T follicular helper cell (primary cell): ENCODE data around the gene TIE1.

Experiments
- DNase-seq: peaks from one replicate; pipeline ENCODE4 v3.0.0-alpha.2; 2020; ENCODE audit warnings: low read depth

TIE1 gene

DNA sequence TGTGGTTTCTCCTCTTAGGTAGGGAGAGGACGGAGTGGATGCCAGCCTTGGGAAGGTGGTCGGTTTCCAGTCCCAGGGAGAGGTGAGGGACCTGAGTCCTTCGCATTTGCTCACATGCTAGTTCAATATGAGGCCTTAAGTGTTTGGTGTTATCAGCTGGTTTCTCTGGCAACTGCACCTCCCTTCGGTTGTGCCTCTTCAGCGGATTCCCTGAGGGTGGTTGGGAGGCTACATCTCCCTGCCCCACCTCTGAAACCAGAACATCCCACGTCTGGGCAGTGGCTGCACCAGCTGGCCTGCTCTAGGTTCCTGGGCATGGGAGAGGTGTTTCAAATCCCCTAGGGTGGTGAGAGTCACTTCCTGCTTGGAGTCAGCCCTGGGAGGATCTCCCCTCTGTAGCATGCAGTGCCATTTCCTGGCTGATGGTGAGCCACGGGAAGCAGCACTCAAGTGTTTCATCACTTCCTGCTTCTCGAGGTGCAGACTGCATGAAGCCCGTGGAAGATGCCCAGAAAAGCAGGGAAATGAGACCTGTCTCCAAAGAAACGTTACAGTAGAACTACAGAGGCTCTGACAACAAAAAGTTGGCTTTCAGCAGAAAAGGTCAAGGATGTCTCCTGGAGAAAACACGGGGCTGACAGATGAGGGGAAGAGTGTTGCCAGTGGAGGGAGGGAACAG lies 26.5 kb upstream of the TIE1 start:
- no peak for DNase-seq

DNA sequence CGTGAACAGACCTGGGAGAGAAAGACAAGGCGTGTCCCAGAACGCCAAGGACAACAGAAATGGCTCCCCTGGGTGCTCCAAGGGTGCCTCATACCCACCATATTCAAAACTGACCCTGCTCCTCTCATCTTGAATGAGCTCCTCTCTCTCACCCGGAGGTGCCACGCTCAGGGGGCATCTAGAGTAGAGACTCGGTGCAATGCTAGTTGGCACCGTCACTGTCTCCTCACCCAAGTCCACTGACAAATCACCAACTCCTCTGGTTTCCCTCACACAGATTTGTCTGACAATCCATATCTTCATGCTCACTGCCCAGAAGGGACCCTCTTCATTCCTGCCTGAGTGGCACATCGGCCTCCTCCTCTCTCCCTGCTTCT lies 26.0 kb upstream of the TIE1 start:
- no peak for DNase-seq

DNA sequence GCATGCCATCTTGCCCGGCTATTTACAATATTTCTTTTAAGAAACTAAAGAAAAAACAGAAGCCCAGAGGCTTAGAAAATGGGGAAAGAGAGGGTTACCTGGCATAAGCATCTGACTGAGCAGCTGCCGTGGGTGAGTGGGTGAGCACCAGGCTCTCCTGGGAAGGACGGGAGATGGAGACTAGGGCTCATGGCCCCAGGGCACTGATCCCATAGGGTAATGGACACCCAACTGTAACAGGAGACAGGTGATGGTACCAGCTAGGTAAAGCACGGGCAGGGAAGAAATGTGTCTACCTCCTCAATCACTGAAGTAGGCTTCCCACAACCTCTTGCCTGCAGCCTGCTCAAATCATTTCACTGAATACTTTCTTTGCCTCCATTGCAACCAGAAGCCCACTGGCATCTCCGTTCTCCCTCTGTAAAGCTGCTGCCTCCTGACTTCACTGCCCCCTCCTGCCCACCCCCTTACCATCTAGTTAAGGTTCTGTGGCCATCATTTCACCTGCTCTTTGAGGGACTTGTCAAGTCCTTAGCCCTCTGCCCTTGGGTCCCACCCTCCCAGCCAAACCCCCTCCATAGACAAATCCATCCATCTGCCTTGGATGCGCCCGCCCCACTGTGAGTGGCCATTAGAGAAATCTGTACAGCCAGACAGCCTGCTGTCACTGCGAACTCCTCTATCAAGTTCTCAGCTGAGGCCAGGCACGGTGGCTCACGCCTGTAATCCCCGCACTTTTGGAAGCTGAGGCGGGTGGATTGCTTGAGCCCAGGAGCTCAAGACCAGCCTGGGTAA lies 24.8 kb upstream of the TIE1 start:
- DNase-seq: no peak

DNA sequence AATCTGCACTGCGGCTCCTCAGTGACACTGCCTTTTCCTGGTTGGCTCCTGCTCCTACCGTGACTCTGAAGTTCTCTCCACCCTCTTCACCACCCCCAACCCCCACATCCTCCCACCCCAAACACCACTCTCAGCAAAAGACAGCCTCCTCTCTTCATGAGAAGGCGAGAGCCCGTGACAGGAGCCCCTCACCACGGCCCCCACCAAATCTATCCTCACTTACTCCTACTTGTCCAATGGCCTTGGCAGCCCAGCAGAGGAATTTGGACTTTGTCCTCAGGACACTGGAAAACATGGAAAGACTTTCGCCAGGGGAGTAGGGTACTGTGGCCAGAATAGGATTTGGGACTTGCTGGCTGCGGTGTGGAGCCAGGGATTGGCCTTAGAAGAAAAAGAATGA lies 24.1 kb upstream of the TIE1 start:
- no peak for DNase-seq

DNA sequence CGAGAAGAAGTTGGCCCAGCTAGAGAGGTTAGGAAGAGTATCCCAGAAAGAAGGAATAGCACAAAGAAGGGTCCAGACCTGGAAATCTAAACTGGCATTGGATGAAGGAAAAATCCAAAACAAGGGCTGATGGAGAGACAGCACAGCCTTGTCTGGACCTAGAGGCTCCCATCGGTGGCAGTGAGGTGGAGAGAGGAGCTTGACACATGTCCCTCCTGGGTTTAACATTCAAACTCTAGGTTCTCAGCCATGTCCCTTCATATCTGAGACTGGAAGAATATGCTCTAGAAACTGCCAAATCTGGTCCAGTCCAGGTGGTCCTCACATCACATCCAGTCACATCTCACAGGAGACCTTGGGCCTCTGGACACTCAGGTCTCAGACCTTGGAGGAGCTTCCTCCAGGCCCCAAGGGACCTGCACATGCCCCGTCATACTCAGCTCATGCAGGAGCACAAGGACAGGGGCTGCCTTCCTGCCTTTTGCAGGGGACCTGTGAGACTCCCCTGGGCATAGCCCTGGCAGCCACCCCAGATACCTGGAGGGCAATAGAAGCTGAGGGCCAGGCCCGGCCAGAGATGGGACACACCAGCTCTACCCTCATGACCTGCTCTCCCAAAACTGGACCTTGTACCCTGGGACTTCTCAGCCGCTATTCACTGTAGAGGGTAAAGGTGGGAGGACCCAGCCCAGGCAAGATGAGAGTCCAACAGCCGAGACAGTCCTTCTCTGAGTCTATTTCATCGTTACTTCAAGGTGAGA lies 23.5 kb upstream of the TIE1 start:
- no peak for DNase-seq

DNA sequence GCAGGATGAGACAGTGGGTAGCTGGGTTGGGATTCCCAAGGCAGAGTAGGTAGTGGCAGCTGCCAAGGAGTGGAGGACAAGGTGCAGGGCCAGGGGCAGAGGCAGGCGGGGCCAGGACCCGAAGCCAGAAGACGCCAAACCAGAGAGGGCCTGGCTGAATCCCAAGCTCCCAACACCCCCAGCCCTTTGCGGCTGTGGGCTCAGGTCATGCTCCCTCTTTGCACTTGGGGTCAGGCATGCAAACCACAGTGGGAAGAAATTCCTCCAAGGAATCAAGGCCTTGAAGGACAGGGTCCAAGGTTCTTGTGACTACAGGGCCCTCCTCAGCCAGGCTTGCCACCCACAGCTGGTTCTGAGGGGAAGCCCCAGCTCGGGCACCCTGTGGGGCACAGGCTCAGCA lies 21.6 kb upstream of the TIE1 start:
- no peak for DNase-seq

DNA sequence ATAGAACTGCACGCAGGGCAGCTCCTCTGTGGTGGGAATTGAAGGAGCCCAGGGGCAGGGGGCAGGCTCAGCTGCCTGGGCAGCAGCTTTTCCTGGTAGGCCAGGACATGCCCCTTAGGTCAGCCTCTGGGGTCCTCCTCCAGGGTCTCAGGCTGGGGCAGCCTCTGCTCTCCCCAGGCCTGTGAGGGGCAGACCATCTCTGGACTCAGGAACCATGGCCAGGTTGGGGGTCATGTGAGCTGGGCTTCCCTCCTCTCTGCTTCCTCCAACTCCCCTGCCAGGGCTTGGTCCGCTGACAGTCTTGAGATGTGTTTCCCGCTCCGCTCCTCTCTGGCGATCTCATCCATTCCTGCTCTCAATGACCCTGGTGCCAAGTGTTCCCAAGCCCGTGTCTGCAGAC lies 21.1 kb upstream of the TIE1 start:
- no peak for DNase-seq

DNA sequence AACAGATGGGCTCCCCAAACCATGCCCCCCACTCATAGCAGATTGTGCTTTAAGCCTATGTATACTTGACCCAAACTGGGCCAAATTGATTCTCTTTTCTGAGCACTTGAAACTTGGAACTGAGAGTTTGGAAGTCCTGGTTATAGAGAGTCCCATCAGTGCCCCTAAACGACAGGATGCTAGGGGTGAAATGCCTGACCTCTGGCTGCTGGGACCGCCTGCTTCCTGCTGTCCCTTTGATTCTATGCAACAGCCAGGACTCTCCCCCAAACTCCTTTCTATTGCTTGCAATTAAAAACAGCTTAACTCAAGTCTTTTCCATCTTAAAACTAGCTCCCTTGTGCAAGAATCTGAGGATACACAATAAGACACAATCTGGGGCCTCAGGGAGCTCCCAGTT lies 20.1 kb upstream of the TIE1 start:
- no peak for DNase-seq

DNA sequence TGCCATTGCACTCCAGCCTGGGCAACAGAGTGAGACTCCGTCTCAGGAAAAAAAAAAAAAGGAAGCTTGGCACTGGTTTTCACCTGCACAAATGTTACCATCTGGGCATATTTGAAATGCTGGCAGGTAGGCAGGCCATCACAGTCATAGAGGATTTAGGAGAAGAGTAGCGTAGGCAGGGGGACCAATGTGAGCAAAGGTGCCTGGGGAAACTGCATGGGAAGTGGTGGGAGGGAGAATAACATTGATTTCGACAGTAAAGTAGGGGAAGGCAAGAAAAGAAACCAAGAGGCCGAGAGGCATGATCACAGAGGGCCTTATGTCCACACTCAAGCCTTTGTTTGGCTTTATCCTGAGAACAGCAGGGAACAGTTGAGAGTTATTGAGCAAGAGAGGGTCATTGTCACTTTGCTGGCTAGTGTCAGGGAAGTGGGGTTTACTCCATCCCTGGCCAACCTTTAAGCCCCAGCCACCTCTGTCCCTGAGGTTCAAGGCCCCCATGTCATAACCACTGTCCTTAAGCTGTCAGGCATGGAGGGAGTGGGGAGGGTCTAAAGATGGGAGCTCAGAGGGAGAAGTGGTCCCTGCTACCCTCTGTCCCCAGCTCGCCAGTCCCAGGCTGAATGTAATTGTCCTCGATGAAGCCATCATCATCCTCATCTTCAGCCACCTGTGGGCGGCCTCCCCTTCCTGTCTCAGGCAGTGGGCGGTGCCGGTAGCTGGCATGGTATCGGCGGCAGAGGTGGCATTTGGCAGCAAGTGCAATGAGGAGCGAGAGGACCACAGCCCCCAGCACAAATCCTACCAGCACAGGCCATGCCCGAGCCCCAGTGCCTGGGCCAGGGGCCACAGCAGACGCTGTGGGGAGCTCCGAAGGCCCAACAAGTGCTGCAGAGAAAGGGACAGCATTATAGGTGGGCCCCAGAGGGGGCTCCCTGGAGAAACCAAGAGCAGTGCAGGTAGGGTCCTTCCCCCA lies 18.3 kb upstream of the TIE1 start:
- no peak for DNase-seq

DNA sequence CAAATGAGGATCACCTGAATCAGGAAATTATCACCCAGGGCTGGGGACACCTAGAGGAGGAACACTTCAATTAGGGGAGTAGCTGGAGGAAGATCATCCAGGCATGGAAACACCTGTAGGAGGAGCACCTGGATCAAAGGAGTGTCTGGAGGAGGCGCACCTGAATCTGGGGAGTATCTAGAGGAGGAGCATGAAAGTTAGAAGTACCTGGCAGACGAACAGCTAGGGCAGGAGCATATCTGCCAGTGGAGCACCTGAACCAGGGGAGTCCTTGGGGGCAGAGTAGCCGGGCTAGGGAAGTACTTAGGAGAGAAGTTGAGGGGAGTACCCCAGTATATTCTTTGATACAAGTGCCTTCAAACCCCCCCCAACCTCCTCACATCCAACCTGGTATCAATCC lies 16.7 kb upstream of the TIE1 start:
- DNase-seq: no peak

DNA sequence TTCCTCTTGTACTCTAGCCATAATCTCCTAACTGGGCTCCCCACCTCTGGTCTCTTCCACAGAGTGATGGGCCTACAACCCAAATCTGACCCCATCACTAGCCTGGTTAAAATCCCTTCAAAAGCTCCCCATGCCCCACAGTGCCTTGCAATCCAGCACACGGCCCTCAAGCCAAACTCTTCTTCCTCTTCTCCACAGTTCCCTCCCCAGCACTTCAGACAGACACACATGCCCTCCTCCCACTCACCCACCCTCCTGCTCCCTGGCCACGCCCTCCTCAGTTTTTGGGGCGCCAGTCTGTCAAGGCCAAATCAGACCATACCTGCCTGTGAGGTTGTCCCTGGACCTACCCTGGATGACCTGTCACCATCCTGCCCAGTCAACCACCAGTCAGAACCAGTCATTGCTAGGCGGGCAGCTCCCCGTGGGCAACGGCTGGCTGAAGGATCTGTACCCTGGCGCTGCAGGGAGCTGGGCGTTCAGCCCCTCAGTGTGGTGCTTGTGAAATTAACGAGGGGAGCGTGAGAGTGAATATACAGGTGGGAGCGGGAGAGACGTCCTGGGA lies 16.2 kb upstream of the TIE1 start:
- no peak for DNase-seq

DNA sequence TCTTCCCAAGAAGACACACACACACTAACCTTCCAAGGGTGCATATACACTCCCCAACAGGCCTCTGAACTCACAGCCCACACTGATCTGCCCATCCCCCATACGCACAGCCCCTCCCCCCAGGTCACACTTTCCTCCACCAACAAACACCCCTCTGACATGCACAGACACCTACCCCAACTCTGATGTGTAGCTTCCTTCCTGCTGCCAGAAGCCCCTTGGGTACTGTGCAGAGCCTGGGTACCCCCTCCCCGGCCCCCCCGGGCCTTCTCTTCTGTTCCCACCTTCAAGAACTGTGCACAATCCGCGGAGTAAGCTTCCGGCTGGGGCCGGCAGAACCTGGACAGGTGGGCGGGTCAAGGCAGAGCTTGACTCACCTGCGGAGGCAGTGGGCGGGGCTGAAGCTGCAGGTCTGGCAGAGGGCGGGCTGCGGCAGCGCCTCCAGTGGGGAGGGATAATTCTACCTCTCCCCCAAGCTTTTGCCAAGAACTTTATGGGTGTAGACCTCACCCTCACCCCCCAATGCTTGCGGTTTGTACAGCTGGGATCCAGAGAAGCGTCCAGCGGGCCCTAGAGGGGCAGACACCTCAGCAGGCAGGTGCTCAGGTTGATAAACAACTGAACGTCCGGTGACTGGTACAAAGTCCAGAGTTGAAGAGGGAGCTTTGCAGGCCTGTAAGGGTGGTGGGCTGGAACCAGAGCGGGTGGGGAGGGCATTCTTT lies 15.4 kb upstream of the TIE1 start, which contains the start of gene C1orf210:
Gene C1orf210 (minus strand): TSS at position 313 of the 722 bp plus-strand sequence. CDS start 2,311 bp downstream, outside the sequence.
- DNase-seq: no peak

DNA sequence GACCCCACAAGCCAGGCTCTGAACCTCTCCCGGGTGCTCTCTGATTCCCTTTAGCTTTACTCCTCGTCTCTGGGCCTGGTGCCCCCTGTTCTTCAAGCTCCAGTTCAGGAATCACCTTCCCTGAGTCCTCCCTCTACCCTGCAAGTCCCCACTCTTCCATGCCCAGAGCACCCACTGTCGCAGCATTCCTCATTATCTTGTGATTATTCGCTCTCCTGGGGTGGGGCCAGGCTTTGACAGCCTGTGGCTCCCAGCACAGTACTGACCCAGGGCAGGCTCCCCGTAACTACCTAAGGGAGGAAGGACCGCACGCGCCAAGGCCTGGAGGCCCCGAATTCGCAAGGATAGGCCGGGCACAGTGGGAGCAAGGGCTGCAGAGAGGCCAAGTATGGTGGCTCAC lies 14.7 kb upstream of the TIE1 start:
- DNase-seq: no peak

DNA sequence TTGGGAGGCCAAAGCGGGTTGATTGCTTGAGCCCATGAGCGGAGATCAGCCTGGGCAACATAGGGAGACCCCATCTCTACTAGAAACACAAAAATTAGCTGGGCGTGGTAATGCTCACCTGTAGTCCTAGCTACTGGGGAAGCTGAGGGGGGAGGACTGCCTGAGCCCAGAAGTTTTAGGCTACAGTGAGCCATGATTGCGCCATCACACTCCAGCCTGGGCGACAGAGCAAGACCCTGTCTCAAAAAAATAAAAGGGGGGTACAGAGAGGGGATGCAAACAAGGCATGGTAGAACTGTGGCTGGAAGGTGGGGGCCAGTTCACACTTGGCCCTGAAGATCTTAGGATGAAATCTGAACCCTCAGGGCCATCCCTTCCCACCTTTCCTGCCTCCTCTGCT lies 14.2 kb upstream of the TIE1 start:
- DNase-seq: no peak

DNA sequence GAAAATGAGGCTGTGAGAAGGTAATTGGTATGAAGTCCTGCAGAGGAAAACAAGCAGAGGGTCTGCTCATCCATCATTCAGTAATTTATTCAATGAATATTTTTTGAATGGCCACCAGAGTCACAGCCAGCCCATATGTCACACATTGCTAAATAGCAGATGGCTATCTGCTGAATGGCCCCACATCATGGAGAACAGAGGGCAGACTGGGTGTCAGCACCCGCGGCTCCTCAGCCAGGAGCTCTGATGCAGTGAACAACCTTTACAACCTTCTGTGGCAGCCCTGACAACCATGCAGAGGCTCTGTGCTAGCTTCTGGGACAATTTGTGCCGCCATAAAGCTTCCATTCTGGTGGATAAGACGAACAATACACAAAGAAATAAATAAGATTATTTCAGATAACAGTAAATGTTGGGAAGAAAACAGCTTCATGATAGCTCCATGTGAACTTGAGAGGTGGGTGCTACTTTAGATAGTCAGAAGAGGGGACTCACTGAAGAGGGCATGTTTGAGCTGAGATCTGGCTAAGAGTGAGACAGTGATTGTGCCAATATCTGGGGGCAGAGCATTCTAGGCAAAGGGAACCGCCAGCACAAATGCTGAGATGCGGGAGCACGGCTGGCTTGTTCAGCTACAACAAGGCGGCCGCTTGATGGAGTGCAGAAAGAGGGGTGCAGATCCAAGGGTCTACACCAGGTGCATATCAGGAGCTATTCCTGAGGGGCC lies 12.6 kb upstream of the TIE1 start:
- no peak for DNase-seq

DNA sequence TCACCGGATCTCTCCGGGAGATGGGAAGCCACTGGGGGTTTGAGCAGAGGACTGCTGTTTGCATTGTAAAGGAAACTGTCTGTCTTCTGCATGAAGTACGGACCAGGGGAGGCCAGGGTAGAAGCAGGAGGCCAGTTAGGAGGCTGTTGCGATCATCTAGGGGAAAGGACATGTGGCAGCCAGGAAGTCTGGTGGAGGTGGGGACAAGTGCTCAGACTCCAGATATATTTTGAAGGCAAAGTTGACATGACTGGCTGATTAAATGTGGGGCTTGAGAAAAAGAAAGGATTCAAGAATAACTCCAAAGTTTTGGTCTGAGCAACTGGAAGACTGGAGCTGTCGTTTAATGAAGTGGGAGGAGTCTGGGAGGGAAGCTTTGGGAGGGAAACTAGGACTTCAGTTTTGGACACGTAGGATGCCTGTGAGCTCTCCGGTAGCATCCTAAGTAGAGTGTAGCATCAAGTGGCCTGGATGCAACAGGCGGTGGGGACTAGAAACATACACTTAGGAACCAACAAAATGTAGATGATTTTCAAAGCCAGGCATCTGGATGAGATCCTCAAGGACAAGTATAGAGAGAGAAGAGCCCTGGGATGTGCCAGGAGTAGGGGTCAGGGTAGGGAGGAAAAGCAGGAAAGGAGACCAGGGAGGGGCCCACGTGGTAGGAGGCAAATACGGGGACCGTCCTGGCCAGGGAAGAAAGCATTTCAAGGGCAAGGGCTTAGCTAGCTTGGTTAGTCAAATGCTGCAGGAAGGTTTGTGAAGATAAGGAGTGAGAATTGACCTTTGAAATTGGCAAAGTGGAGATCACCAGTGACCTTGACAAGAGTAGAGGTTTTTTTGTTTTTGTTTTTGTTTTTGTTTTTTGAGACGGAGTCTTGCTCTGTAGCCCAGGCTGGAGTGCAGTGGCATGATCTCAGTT lies 11.7 kb upstream of the TIE1 start:
- DNase-seq: no peak

DNA sequence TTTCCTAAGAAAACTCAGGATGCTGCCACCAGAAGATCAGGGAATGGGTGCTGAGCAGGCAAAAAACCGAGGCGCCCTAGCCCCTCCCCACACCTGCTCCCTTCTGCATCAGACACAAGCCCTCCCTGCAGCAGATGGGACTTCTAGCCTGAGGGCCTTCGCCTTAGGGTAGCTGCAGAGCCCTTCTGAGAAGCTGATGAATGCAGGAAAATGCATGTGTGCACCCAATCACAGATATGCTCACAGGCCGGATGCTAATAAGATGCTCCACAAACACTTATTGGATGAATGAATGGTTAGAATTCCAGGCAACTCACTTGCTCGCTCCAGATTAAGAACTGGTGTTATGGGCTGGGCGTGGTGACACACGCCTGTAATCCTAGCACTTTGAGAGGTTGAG lies 8.6 kb upstream of the TIE1 start:
- no peak for DNase-seq

DNA sequence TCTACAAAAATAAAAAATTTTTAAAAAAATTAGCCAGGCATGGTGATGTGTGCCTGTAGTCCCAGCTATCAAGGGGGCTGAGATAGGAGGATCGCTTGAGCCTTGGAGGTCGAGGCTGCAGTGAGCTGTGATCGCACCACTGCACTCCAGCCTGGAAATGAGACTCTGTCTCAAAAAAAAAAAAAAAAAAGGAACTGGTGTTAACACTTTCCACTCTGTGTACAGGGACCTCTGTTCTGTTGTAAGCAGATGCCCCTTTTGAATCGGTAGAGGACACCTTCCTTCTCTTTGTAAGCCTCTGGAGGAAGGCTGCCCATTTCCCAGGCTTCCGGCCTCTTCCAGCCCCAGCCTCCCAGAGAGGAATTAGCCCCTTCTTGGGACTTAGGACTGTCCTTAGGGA lies 8.1 kb upstream of the TIE1 start:
- DNase-seq: no peak

DNA sequence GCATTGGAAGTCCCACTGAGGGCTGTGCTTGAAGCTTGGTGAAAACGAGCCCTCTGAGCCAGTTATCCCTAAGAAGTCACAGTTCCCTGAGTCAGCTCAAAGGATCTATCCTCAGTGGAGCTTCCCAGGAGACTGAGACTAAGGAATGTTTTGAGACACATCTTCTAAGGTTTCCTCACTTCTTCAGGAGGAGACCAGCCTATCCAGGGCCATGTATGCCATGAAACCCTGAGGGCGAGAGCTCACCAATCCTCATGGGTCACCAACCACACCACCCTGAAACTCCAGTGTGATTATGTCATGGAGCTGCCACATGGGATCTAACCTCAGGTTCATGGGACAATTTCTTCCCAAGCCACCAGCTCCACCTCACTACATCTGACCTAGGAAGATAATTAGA lies 7.6 kb upstream of the TIE1 start:
- DNase-seq: no peak
